Transverse colon (tissue), 3 donors: ENCODE results near the gene MID1.
"Not testable (repeated sequence)": the region's sequence is repeated elsewhere in the genome, so short reads cannot be mapped to it uniquely, and the experiment has no call there.

Experiments used
- POLR2A ChIP-seq: fragments of 450-650 bp; IDR thresholded peaks from one replicate; pipeline ENCODE4 v1.6.1; 2016; ENCODE audit warnings: antibody characterized with exemption, mild to moderate bottlenecking, moderate library complexity
- POLR2AphosphoS5 ChIP-seq, 3 donors: sonication (generic); formaldehyde crosslinking; IDR thresholded peaks; one replicate each; pipeline ENCODE4 v1.6.1; 2016; ENCODE audit warnings: antibody characterized with exemption in 3 of 3

- not testable (repeated sequence) for TF ChIP-seq POLR2A; POLR2AphosphoS5 (IDR thresholded peaks at IDR 0.05)
These were observed 30.6 kb downstream of the MID1 start for GRCh38 chrX:10589787-10590186.
